CD4-positive, alpha-beta T cell treated with Interleukin-4 for 1 hour (primary cell): ENCODE results near the gene TMCO1.
"Not testable (repeated sequence)": the region's sequence is repeated elsewhere in the genome, so short reads cannot be mapped to it uniquely, and the experiment has no call there.

Source experiments
- DNase-seq, 2 donors: peaks; one replicate each; pipeline ENCODE4 v3.0.0-alpha.2; 2020 to 2022

Gene TMCO1, protein sequence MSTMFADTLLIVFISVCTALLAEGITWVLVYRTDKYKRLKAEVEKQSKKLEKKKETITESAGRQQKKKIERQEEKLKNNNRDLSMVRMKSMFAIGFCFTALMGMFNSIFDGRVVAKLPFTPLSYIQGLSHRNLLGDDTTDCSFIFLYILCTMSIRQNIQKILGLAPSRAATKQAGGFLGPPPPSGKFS

DNA sequence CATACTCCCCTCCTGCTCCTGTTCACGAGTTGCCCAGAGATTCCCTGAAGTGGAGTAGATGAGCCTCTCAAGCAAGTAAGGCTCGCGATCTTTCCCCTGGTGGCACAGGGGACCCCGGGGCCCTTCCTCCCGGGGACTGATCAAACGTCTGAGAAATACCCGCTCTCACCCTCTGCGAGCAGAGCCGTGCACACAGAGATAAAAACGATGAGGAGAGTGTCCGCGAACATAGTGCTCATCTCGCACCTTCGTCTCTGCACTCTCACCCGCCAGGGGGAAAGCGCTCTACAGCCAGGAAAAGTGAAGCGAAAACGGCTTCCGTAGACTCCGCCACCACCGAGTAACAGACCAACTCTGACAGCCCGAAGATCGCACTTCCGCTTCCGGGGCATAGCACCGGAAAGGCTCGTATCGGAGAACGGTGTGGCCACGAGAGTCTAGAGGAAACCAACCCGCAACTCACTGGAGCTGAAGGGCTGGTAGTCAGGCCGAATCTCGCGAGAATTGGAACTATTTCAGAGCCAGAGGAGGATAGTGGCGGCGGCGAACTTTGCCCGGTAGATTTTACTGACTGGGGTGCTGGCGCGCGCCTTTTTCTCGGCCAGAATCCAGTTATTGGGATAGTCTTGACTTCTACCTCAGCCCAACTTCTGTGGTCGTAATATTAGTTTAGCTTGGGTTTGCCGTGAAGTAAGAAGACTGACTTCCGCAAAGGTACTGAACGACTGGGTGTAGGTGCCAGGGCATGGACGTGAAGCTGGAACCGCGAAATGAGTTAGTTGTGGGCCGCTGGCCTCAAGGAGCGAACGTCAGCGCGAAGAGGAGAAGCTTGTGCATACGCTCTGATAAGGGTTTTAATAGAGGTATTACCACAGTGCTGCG lies at the start of gene TMCO1:
TSS of gene TMCO1 (minus strand) at position 356 of the 882 bp plus-strand sequence. CDS start at position 239, 117 bp downstream.
- DNase-seq, result peak; percentile 97

DNA sequence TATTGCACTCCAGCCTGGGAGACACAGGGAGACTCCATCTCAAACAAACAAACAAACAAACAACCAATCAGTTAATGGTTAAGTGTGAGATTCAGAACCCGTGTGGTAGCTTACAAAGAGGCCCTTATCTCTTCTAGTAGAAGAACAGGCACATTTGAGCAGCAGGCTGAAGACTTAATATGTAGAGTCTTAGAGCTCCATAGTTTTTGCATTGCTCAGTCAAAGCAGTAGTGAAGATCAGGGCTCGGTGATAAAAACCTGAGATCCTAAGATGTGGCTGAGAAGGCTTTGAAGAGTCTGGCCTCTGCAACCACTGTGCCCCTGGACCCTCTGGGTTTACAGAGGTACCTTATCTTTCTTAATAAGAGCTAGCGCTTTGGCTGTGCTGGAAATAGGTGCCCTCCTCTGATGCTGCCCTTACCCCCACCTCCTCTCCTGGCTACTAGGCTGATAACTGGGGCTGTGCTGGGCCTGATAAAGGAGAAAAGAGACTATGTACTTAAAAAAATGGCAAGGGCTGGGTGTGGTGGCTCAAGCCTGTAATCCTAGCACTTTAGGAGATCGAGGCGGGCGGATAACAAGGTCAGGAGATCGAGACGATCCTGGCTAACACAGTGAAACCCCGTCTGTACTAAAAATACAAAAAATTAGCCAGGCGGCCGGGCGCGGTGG lies 48.3 kb upstream of the TMCO1 start:
- DNase-seq, result no peak

DNA sequence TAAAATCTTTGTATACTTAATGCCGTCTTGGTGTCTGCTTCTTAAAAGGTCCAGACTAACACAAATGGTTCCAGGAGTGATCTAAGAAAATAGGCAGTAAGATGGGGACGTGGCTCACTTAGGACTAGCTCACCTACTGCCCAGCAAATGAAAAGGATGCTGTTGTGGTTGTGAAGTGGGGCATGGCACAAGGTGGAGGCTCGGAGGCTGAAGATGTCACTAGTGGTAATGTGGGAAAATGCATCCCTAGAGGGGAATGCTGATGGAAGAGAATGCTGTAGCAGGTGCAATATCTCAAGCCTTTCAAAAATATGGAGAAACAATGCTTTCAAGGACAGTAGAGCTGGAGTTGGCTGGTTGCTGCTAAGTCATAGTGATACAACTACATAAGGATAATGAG lies 47.5 kb upstream of the TMCO1 start:
- no peak for DNase-seq

DNA sequence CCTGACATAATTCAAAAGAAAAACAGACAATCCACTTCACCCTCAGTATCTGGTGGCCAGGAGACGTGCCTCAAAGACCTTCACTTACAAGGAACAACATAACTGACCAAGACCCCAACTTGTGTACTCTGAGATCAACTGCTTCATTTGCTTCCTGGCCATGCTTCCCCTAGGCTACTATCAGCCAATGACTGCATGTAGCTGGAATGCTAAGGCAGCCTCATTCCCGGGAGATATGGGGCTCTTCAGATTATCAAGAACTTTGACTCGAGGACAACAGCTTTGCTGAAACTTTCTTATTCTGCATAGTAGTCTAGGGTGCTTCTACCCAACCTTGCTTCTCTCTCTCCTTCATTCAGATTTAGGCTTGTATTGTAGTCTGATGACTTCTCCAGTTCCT lies 47.1 kb upstream of the TMCO1 start:
- no peak for DNase-seq

DNA sequence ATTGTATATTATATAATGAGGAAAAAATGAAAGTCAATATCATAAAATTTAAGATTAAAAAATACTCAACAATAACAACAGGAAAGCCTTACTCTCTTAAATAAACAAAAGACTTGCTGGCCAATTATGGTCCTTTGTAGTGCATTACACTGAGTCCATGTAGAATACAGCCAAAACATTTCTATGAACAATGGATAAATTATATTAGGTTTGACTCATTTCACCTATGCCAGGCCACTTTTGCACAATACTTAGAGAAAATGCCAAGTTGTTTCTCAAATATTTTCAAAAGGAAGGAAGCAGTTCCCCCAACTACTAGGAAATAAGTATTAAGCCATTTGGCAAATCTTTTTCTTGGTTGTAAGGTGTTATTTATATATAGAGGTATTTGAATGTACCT lies 38.9 kb upstream of the TMCO1 start:
- DNase-seq, result no peak

DNA sequence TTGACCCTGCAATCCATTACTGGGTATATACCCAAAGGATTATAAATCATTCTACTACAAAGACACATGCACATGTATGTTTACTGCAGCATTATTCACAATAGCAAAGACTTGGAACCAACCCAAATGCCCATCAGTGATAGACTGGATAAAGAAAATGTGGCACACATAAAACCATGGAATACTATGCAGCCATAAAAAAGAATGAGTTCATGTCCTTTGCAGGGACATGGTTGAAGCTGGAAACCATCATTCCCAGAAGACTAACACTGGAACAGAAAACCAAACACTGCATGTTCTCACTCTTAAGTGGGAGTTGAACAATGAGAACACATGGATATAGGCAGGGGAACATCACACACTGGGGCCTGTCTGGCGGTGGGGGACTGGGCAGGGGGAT lies 35.8 kb upstream of the TMCO1 start:
- not testable (repeated sequence) for DNase-seq

DNA sequence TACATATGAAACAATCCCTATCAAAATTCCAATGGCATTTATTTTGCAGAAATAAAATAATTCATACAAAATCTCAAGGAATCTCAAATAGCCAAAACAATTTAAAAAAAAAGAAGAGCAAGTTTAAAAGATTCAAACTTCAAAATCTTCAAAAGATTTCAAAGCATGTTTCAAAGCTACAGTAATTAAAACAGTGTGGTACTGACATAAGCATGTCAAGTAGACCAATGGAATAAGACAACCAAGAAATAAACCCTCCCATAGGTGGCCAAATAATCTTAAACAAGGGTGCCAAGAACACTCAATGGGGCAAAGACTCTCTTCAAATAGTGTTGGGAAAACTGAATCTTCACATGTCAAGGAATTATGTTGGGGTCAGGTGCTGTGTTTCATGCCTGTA lies 30.7 kb upstream of the TMCO1 start:
- no peak for DNase-seq

DNA sequence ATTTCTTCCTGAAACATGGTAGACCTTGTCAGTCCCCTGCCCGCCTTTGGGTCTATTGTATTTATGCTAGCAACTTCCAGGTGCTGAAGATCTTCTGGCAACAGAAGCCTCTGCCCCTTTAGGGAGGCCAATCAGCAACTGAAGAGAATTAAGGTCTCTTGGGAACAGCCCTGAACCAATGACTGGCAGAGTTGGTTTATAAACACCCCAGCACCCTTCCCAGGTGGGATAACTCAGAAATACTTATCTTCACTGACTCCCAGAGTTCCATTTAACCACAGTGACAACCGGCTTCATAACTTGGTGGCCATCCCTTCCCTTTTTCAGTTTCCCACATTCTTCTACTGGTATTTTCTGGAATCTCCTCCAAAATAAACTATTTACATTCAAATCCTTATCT lies 27.2 kb upstream of the TMCO1 start:
- DNase-seq, result no peak

DNA sequence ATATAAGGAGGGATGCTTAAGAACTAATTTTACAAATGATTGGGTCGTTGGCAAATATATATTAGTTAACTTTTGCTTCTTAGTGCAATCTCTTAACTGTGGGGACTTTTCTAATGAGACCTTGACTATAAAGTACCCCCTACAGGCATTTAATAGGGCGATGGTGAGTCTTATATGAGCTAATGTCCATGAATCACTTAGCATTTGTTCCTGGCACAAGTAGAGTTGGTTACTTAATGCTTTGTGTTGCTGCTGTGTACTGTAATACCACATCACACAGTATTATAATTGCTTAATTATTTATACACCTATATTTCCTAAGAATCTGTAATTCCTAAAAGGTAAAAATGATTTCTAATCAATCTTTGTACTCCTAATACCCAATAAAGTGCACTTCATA lies 25.3 kb upstream of the TMCO1 start:
- DNase-seq, result no peak

DNA sequence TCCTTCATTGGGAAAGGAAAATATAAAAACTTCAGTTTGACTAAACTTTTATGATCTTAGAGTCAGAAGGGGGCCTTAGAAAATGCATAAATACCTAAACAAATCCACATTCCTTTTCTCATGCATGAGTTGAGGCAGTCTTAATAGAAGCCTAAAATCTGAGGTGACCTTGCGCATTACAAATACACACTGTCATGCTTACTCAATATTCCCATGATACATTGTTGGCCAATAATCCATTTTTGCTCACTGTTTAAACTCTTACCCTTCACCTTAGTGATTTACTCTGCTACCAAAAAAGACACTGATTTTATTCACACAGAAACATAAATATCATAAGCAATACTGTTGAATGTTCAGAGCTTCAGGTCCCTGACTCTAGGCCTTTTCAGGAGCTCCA lies 19.1 kb upstream of the TMCO1 start:
- DNase-seq, result no peak

DNA sequence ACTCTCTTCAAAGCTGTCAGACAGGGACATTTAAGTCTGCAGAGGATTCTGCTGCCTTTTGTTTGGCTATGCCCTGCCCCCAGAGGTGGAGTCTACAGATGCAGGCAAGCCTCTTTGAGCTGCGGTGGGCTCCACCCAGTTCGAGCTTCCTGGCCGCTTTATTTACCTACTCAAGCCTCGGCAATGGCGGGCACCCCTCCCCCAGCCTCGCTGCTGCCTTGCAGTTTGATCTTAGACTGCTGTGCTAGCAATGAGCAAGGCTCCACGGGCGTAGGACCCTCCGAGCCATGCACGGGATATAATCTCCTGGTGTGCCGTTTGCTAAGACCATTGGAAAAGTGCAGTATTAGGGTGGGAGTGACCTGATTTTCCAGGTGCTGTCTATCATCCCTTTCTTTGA lies 14.9 kb upstream of the TMCO1 start:
- not testable (repeated sequence) for DNase-seq

DNA sequence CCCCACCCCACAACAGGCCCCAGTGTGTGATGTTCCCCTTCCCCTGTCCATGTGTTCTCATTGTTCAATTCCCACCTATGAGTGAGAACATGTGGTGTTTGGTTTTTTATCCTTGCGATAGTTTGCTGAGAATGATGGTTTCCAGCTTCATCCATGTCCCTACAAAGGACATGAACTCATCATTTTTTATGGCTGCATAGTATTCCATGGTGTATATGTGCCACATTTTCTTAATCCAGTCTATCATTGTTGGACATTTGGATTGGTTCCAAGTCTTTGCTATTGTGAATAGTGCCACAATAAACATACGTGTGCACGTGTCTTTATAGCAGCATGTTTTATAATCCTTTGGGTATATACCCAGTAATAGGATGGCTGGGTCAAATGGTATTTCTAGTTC lies 9.5 kb upstream of the TMCO1 start:
- DNase-seq, result not testable (repeated sequence)

DNA sequence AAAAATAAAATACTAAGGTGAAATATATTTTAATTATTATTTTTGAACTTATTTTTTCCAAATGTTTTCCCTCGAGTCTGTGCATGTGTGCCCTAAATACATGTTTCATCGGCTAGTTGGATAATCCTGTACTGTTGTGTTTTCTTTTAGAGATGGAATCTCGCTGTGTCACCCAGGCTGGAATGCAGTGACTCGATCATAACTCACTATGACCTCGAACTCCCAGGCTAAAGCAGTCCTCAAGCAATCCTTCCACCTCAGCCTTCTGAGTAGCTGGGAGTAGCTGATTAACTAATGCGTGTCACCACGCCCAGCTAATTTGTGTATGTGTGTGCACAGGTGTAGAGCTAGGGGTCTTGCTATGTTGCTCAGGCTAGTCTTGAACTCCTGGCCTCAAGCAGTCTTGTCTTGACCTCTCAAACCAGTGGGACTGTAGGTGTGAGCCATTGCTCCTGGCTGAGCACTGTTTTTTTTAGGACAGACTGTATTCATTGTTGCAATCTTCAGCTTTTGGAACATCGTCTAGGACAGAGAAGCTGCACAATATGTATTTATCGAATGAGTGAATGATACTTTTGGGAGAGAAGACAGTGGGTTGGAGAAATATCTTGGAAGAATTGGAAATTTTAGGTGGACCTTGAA lies 4.8 kb upstream of the TMCO1 start:
- no peak for DNase-seq

DNA sequence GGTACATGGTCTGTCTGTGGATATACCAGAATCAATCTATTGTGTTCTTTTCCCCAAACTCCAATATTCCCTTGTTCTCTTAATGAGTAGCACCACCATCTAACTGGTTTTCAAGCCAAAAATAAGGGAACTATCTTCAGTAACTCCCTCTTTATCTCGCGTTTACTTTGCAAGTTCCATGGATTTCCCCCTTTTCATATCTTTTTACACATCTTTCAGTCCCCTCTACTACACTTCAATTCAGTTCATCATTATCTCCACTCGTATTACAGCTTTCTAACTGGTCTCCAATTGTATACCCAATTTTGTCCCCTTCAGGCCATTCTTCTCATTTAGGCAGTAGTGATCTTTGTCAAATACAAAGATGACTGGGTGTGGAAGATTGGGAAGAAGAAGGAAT lies 4.1 kb upstream of the TMCO1 start:
- DNase-seq, result no peak

DNA sequence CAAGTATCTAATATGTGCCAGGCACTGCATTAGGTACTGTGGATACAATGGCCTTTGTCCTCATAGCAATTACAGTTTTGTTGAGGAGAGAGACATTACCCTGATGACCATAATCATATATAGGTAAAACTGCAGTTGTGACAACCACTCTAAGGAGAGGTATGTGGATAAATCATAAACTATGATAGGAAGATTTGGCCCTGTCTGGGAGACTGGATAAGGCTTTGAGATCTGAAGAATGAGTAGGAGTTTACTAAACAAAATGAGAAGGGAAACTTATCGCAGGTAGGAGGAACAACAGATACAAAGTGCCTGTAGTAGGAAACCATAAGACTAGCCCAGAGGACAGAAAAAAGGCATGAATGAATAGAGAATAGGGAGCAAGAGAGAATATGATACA lies 4.4 kb downstream of the TMCO1 start:
- DNase-seq, result no peak

DNA sequence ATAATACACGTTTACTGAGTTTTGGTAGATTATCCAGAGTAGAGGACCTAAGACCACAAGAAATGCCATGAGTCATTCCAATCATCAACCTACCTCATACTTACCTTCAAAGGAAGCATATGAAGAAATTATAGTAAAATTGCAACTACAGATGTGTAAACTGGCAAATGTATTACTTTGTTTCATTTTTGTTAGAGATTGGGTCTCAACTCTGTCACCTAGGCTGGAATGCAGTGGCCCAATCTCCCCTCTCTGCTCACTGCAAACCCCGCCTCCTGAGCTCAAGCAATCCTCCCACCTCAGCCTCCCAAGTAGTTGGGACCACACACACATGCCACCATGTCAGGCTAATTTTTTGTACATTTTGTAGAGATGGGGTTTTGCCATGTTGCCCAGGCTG lies 5.2 kb downstream of the TMCO1 start:
- no peak for DNase-seq

DNA sequence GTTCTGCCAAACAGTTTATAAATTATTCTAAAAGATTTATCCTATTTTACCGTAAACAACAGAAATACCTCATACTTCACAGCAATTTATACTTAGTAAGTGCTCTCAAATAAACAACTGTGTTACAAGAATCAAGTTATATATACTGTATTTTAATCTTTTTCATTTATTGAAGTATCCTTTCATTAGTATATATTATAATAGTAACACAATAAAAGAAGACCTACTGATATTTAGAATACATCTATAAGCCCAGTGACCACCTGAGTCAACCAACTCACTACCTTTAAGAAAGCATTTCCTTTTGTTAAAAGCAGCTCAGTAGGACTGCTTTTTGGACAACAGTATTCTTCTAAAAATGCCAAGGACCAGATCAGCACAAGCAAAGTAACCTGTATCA lies 5.9 kb downstream of the TMCO1 start:
- no peak for DNase-seq

DNA sequence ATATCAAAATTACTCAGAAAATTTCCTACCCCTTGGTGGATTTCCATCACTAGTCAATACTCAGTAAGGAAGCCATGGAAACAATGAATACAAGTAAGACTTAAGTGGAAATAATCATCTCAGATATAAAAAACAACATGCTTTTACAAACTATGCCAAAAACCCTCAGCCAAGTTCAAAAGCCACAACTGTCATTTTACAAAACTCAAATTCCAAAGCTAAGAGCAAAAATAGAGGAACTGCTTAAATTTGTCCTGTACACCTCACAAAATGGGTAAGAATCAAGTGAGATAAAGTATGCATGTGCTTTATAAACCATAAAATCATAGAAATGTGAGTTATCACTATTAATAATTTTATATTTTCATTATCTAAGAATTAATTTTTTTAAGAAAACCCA lies 9.6 kb downstream of the TMCO1 start:
- DNase-seq, result no peak

DNA sequence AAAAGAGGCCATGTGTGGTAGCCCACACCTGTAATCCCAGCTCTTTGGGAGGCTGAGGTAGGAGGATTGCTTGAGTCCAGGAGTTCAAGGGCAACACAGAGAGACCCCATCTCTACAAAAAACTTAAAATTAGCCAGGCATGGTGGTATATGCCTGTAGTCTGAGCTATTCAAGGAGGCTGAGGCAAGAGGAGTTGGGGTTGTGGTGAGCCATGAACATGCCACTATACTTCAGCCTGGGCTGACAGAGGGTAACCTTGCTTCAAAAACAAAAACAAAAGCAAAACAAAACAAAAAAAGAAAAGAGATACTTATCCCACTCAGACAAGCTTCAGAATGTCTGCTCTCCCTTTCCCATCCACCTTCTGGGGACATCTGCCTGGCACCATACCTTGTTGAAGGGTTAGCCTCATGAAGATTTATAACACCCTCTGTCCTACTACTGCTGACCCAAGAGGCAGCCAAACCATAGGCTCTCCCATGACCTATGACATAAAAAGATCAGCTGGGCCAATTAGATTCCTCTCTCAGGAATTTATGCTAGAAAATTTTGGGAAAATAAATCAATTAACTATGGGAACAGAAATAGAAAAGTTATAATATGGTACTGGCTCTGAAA lies 13.2 kb downstream of the TMCO1 start:
- no peak for DNase-seq

DNA sequence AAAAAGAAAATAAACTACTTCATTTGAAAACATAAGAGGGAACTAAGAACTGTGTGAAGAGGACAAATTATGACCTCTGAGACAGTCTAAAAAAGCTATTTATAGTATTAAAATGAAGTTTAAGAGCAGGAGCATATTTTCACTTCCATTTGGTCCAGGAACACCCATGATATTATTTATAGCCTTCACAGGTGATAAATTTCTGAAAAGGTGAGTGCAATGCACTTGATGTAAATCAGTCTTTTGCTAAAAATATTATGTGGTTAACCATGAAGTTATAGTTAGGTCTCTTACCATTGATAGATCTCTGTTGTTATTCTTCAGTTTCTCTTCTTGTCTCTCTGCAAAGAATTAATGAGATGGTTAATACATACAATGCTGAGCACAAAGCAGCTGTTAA lies 14.7 kb downstream of the TMCO1 start:
- no peak for DNase-seq

DNA sequence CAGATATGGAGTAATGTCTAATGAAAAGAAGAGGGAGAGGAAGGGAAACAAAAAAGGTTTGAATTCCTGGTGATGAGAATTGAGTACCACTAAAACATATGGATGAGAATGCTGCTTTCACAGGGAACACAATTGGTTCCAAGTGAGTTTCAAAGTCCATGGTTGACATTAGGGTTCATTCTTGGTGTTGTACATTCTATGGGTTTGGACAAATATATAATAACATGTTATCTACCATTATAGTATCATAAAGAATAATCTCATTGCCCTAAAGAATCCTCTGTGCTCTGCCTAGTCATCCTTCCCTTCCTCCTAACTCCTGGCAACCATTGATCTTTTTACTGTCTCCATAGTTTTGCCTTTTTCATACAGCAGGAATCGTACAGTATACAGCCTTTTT lies 20.1 kb downstream of the TMCO1 start:
- no peak for DNase-seq

DNA sequence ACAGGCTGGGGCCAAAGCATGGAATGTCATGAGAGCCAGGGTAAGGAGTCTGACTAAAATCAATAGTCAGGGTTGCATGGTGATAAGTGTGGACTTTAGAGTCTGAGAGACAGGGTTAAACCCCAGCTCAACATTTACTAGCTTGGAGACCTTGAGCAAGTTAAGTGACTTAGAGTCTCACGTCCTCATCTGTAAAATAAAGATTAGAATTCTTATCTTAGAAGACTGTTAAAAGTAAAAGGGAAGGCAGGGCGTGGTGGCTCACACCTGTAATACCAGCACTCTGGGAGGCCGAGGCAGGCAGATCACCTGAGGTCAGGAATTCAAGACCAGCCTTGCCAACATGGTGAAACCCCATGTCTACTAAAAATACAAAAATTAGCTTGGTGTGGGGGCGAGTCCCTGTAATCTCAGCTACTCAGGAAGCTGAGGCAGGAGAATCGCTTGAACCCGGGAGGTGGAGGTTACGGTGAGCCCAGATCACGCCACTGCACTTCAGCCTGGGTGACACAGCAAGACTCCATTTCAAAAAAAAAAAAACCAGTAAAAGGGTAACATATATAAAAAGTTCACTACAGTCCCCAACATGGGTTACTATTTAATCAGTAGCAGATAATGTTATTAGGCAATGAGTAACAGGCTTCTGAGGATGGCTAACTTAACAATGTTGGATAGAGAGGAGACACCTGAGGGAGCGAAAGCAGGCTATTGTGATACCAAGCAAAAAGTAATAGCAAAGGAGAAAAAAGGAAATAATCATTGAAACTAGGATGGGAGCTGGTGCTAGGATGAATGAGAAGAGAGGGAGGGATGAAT lies 20.8 kb downstream of the TMCO1 start:
- DNase-seq, result no peak
